Measurements from ENCODE around the gene DHODH. TPM values are rescaled to one million over a fixed set of nuclear protein-coding genes. Genes with fewer than 3 reads are reported as not detected.

The DHODH gene
- total RNA-seq, 1 experiment from 2014 or later: 23.0 TPM

DNA sequence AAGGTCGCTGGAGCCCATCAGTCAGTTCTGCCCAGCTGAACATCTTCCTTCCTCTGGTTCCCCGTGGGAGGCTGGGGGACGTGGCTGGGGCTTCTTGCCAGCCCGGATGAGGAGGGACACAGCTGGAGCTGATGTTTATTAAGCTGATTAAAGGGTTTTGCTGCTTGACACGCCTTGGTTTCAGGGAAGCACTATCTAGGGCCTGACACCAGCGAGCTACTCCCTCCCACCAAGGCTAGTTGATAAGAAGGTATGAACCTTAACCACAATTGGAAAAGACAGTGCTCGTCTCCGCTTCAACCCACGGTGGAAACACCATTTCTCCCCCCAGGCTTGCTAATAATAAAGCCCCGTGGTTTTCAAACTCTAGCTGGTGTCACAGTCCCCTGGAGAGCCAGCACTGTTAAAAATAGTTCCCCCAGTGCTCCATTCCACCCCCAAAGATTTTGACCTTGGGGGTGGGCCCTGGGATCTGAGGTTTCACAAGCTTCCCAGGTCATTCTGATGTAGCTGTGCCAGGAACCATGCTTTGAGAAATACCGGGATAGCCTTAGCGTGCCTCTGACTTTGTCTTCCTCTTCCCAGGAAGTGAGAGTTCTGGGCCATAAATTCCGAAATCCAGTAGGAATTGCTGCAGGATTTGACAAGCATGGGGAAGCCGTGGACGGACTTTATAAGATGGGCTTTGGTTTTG, 5.5 kb downstream of the DHODH start:
- H3K9me3 ChIP-seq: no peaks in the 10 kb centered on the region
- no peak overlapping the region for H3K27ac Mint-ChIP-seq (ENCODE audit: unreplicated experiment)
- CTCF ChIA-PET: no interaction called here
- H3K4me3 Mint-ChIP-seq (ENCODE audit: unreplicated experiment): no peak overlapping the region
- H3K36me3 Mint-ChIP-seq (ENCODE audit: insufficient read depth, unreplicated experiment): peaks cover 17% of the 10 kb centered on the region
- POLR2A ChIA-PET: no interaction called here
- H3K36me3 ChIP-seq (ENCODE audit: control insufficient read depth, insufficient read depth, low read length): peaks cover 1% of the 10 kb centered on the region
- H3K9me3 Mint-ChIP-seq (ENCODE audit: unreplicated experiment): no peaks in the 10 kb centered on the region
- TF ChIP-seq, protein P1, sequence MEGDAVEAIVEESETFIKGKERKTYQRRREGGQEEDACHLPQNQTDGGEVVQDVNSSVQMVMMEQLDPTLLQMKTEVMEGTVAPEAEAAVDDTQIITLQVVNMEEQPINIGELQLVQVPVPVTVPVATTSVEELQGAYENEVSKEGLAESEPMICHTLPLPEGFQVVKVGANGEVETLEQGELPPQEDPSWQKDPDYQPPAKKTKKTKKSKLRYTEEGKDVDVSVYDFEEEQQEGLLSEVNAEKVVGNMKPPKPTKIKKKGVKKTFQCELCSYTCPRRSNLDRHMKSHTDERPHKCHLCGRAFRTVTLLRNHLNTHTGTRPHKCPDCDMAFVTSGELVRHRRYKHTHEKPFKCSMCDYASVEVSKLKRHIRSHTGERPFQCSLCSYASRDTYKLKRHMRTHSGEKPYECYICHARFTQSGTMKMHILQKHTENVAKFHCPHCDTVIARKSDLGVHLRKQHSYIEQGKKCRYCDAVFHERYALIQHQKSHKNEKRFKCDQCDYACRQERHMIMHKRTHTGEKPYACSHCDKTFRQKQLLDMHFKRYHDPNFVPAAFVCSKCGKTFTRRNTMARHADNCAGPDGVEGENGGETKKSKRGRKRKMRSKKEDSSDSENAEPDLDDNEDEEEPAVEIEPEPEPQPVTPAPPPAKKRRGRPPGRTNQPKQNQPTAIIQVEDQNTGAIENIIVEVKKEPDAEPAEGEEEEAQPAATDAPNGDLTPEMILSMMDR (IDR thresholded peaks at IDR 0.05; ENCODE audit: insufficient read depth in 1 of 2, low read depth in 1 of 2, low read length in 1 of 2, severe bottlenecking in 1 of 2, unreplicated experiment in 1 of 2): no peak
- DNase-seq: no peak
- H3K27me3 ChIP-seq (replicated peaks; ENCODE audit: control insufficient read depth, insufficient read depth, low read length): no peaks in the 10 kb centered on the region
- intact Hi-C loops (cut with micrococcal nuclease; ENCODE audit: unreplicated experiment): no loop called here
- no TSS peak for BruUV-seq (replicated peaks)
- H3K4me1 Mint-ChIP-seq (ENCODE audit: low read depth, unreplicated experiment): peaks cover 6% of the 10 kb centered on the region
- no peak overlapping the region for H3K4me3 ChIP-seq (ENCODE audit: low read depth, low read length)
- H3K4me1 ChIP-seq: no peaks in the 10 kb centered on the region
- no peaks in the 10 kb centered on the region for H3K27me3 Mint-ChIP-seq (ENCODE audit: insufficient read depth, unreplicated experiment)

DNA sequence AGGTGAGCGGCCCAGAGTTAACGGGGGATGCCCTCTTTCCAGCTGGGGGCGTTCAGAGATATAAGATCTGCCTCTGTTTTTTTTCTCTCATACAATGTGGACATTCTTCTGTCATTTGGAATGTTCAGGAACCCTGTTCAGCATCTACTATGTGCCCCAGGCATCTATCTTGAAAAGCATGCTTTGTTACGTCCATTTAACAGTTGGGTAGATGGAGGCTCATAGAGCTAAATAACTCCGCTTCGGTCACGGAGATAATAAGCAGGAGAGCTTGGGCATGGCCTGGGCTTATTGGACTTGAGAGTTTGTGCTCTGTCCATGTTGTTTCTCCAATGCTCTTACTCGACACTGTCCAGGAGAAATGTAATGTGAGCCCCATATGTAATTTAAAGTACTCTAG, 6.1 kb downstream of the DHODH start:
- no peak for DNase-seq
- H3K4me3 ChIP-seq (ENCODE audit: low read depth, low read length): no peak overlapping the region
- TF ChIP-seq, protein P1 (IDR thresholded peaks at IDR 0.05; ENCODE audit: insufficient read depth in 1 of 2, low read depth in 1 of 2, low read length in 1 of 2, severe bottlenecking in 1 of 2, unreplicated experiment in 1 of 2): no peak
- H3K9me3 Mint-ChIP-seq (ENCODE audit: unreplicated experiment): no peaks in the 10 kb centered on the region
- H3K9me3 ChIP-seq: no peaks in the 10 kb centered on the region
- CTCF ChIA-PET: no interaction called here
- intact Hi-C loops (cut with micrococcal nuclease; ENCODE audit: unreplicated experiment): no loop called here
- no TSS peak for BruUV-seq (replicated peaks)
- peaks cover 1% of the 10 kb centered on the region for H3K36me3 ChIP-seq (ENCODE audit: control insufficient read depth, insufficient read depth, low read length)
- H3K27me3 ChIP-seq (replicated peaks; ENCODE audit: control insufficient read depth, insufficient read depth, low read length): no peaks in the 10 kb centered on the region
- peaks cover 6% of the 10 kb centered on the region for H3K4me1 Mint-ChIP-seq (ENCODE audit: low read depth, unreplicated experiment)
- no peak overlapping the region for H3K27ac Mint-ChIP-seq (ENCODE audit: unreplicated experiment)
- no peaks in the 10 kb centered on the region for H3K4me1 ChIP-seq
- no peaks in the 10 kb centered on the region for H3K27me3 Mint-ChIP-seq (ENCODE audit: insufficient read depth, unreplicated experiment)
- H3K36me3 Mint-ChIP-seq (ENCODE audit: insufficient read depth, unreplicated experiment): peaks cover 17% of the 10 kb centered on the region
- POLR2A ChIA-PET: no interaction called here
- no peak overlapping the region for H3K4me3 Mint-ChIP-seq (ENCODE audit: unreplicated experiment)

DNA sequence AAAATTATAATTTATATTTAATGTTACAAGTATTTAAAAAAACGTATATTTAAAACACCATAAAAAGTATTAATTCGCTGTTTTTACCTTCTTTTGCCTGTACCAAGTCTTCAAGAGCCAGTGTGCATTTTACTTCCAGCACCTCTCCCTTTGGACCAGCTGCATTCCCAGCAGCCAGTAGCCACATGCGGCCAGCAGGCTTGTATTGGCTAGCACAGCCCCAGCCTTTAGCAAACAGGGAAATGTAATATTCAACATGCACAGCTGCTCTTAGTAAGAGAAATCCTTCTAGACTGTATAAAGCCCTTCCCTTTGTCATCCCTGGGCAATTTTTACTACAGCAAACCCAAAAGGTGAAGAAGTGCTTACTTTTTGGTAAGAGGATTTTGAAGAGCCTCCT, 6.6 kb downstream of the DHODH start:
- Mint-ChIP-seq H3K4me1 (ENCODE audit: low read depth, unreplicated experiment) (peaks cover 3% of the 10 kb centered on the region), H3K9me3 (ENCODE audit: unreplicated experiment) (no peaks in the 10 kb centered on the region), H3K4me3 (ENCODE audit: unreplicated experiment) (no peak overlapping the region), H3K36me3 (ENCODE audit: insufficient read depth, unreplicated experiment) (peaks cover 17% of the 10 kb centered on the region), H3K27me3 (ENCODE audit: insufficient read depth, unreplicated experiment) (no peaks in the 10 kb centered on the region), H3K27ac (ENCODE audit: unreplicated experiment) (no peak overlapping the region)
- Histone ChIP-seq H3K27me3 (replicated peaks; ENCODE audit: control insufficient read depth, insufficient read depth, low read length) (no peaks in the 10 kb centered on the region), H3K4me1 (no peaks in the 10 kb centered on the region), H3K36me3 (ENCODE audit: control insufficient read depth, insufficient read depth, low read length) (peaks cover 1% of the 10 kb centered on the region), H3K9me3 (no peaks in the 10 kb centered on the region), H3K4me3 (ENCODE audit: low read depth, low read length) (no peak overlapping the region)
- ChIA-PET CTCF (no interaction called here), POLR2A (no interaction called here)
- intact Hi-C loops (cut with micrococcal nuclease; ENCODE audit: unreplicated experiment): no loop called here
- no TSS peak for BruUV-seq (replicated peaks)
- TF ChIP-seq, protein P1 (IDR thresholded peaks at IDR 0.05; ENCODE audit: insufficient read depth in 1 of 2, low read depth in 1 of 2, low read length in 1 of 2, severe bottlenecking in 1 of 2, unreplicated experiment in 1 of 2): no peak
- no peak for DNase-seq

Data from Caco-2 (cell line).